H1 (cell line): ENCODE results near the gene GNG13. TPM values are rescaled to one million over a fixed set of nuclear protein-coding genes. Genes with fewer than 3 reads are reported as not detected.
A peak's percentile ranks its signal among the peaks of the same experiment; 100 is the strongest.

Experiments used
- CTCF ChIA-PET: fragments of 300-600 bp; sonication (Branson Sonifier 250); formaldehyde crosslinking; loops from one replicate; lab custom pipeline; 2021; ENCODE audit not compliant: partially characterized antibody; lab: Charles Lee
- POLR2A ChIA-PET: fragments of 300-600 bp; sonication (Branson Sonifier 250); formaldehyde crosslinking; loops from one replicate; lab custom pipeline; 2021; ENCODE audit warnings: inconsistent platforms; ENCODE audit not compliant: partially characterized antibody; lab: Charles Lee
- DNase-seq, 2 experiments: peaks; one replicate each; pipeline versions ENCODE4 v3.0.0 to v3.0.0-alpha.2; 2010 to 2022; ENCODE audit warnings: low spot score in 2 of 2, low read depth in 1 of 2, mixed read lengths in 1 of 2
- FAIRE-seq: peaks from 2 replicates; lab custom pipeline; 2011; peaks lifted over from hg19 to GRCh38; lab: Jason Lieb, UNC
- H2AFZ ChIP-seq: 2 replicates; pipeline ENCODE4 v1.8.1; 2012; ENCODE audit warnings: low read length, inconsistent platforms
- H2AK5ac ChIP-seq: 2 replicates; pipeline ENCODE4 v1.6.1; 2013; ENCODE audit warnings: low read depth, low read length
- H2BK120ac ChIP-seq: replicated peaks from 2 replicates; pipeline ENCODE3; 2013; ENCODE audit warnings: low read depth, low read length, inconsistent platforms
- H2BK12ac ChIP-seq: 2 replicates; pipeline ENCODE4 v1.6.1; 2013; ENCODE audit warnings: low read depth, low read length
- H2BK15ac ChIP-seq: 2 replicates; pipeline ENCODE4 v1.6.1; 2013; ENCODE audit warnings: low read length
- H2BK20ac ChIP-seq: 2 replicates; pipeline ENCODE4 v1.6.1; 2013; ENCODE audit warnings: low read length
- H2BK5ac ChIP-seq: 2 replicates; pipeline ENCODE4 v1.6.1; 2013; ENCODE audit warnings: low read depth, low read length
- H3K14ac ChIP-seq: 2 replicates; pipeline ENCODE4 v1.6.1; 2013; ENCODE audit warnings: inconsistent platforms; ENCODE audit not compliant: insufficient read length
- H3K18ac ChIP-seq: 2 replicates; pipeline ENCODE4 v1.6.1; 2013; ENCODE audit warnings: low read length; ENCODE audit errors: extremely low read depth
- H3K23ac ChIP-seq: 2 replicates; pipeline ENCODE4 v1.6.1; 2013; ENCODE audit warnings: inconsistent platforms; ENCODE audit not compliant: insufficient read length
- H3K23me2 ChIP-seq: 2 replicates; pipeline ENCODE4 v1.6.1; 2013; ENCODE audit warnings: low read depth, low read length
- H3K27ac ChIP-seq: 2 replicates; pipeline ENCODE4 v1.6.1; 2011; ENCODE audit warnings: low read depth, low read length, inconsistent platforms
- H3K27me3 ChIP-seq, 4 experiments: replicated peaks in 1 of 4; 1 replicate in 1 of 4; 2 replicates in 3 of 4; pipeline versions ENCODE4 v1.6.1 to v1.8.1; 2011 to 2013; ENCODE audit warnings: low read length in 3 of 4, mild to moderate bottlenecking in 3 of 4, inconsistent platforms in 2 of 4, mixed read lengths in 2 of 4, moderate library complexity in 1 of 4; ENCODE audit not compliant: control insufficient read depth in 3 of 4, insufficient read depth in 3 of 4; ENCODE audit errors: extremely low read depth in 1 of 4
- H3K36me3 ChIP-seq, 4 experiments: 2 replicates each; pipeline versions ENCODE4 v1.6.1 to v1.8.1; 2011 to 2013; ENCODE audit warnings: mild to moderate bottlenecking in 4 of 4, low read length in 3 of 4, moderate library complexity in 2 of 4, control low read depth in 1 of 4, inconsistent platforms in 1 of 4; ENCODE audit not compliant: insufficient read depth in 4 of 4, control insufficient read depth in 2 of 4
- H3K4ac ChIP-seq: replicated peaks from 2 replicates; pipeline ENCODE3; 2013; ENCODE audit warnings: low read length, low read depth, mixed read lengths, inconsistent platforms; ENCODE audit not compliant: insufficient read length
- H3K4me1 ChIP-seq, 4 experiments: replicated peaks in 1 of 4; 1 replicate in 1 of 4; 2 replicates in 3 of 4; pipeline versions ENCODE4 v1.6.1 to v1.8.1; 2011 to 2013; ENCODE audit warnings: low read length in 3 of 4, inconsistent platforms in 2 of 4, mixed read lengths in 1 of 4; ENCODE audit not compliant: insufficient read depth in 4 of 4, control insufficient read depth in 3 of 4
- H3K4me2 ChIP-seq, 2 experiments: 2 replicates each; pipeline versions ENCODE4 v1.6.1 to v1.8.1; 2011 to 2013; ENCODE audit warnings: low read depth in 2 of 2, low read length in 2 of 2, control low read depth in 1 of 2, inconsistent platforms in 1 of 2, mild to moderate bottlenecking in 1 of 2; ENCODE audit not compliant: insufficient read depth in 1 of 2
- H3K4me3 ChIP-seq, 4 experiments: fragments of 200-600, 300-600 bp in 1 of 4; sonication (generic), shearing (Covaris generic), sonication (Bioruptor Twin) in 1 of 4; 2 replicates each; pipeline versions ENCODE4 v1.5.1 to v1.8.1; 2011 to 2016; ENCODE audit warnings: low read length in 4 of 4, low read depth in 3 of 4, control low read depth in 2 of 4, inconsistent platforms in 2 of 4, mild to moderate bottlenecking in 2 of 4, mixed read lengths in 1 of 4, moderate library complexity in 1 of 4; ENCODE audit not compliant: insufficient read depth in 2 of 4; ENCODE audit errors: extremely low read depth in 1 of 4
- H3K56ac ChIP-seq: replicated peaks from 2 replicates; pipeline ENCODE3; 2013; ENCODE audit warnings: low read depth, mild to moderate bottlenecking, mixed read lengths, low read length, inconsistent platforms; ENCODE audit not compliant: insufficient read length
- H3K79me1 ChIP-seq: 2 replicates; pipeline ENCODE4 v1.6.1; 2013; ENCODE audit warnings: low read depth, low read length, control low read depth
- H3K79me2 ChIP-seq, 2 experiments: 2 replicates each; pipeline versions ENCODE4 v1.6.1 to v1.8.1; 2012 to 2013; ENCODE audit warnings: low read length in 2 of 2, mild to moderate bottlenecking in 2 of 2, inconsistent platforms in 1 of 2; ENCODE audit not compliant: insufficient read depth in 2 of 2, control insufficient read depth in 1 of 2
- H3K9ac ChIP-seq, 4 experiments: replicated peaks in 1 of 4; 1 replicate in 1 of 4; 2 replicates in 3 of 4; pipeline versions ENCODE4 v1.6.1 to v1.8.1; 2011 to 2013; ENCODE audit warnings: low read depth in 3 of 4, low read length in 3 of 4, control low read depth in 2 of 4, mild to moderate bottlenecking in 2 of 4, moderate library complexity in 2 of 4, inconsistent platforms in 1 of 4; ENCODE audit errors: extremely low read depth in 1 of 4
- H3K9me3 ChIP-seq, 2 experiments: 2 replicates each; pipeline versions ENCODE4 v1.6.1 to v1.8.1; 2012 to 2013; ENCODE audit warnings: mild to moderate bottlenecking in 2 of 2, moderate library complexity in 2 of 2, control low read depth in 1 of 2, inconsistent platforms in 1 of 2, low read depth in 1 of 2, low read length in 1 of 2, mixed read lengths in 1 of 2; ENCODE audit not compliant: insufficient read depth in 2 of 2
- H4K20me1 ChIP-seq, 2 experiments: replicated peaks in 1 of 2; 2 replicates each; pipeline versions ENCODE3 to v1.8.1; 2011 to 2013; ENCODE audit warnings: inconsistent platforms in 2 of 2, low read length in 2 of 2, mild to moderate bottlenecking in 1 of 2; ENCODE audit not compliant: insufficient read depth in 2 of 2, control insufficient read depth in 1 of 2
- H4K5ac ChIP-seq: 2 replicates; pipeline ENCODE4 v1.6.1; 2013; ENCODE audit warnings: low read length, low read depth, mixed read lengths, inconsistent platforms; ENCODE audit not compliant: insufficient read length
- H4K8ac ChIP-seq: 2 replicates; pipeline ENCODE4 v1.8.0; 2013; ENCODE audit warnings: mild to moderate bottlenecking, moderate library complexity, low read length, inconsistent platforms; ENCODE audit not compliant: insufficient read depth; ENCODE audit errors: extremely low read depth
- H4K91ac ChIP-seq: replicated peaks from 2 replicates; pipeline ENCODE3; 2013; ENCODE audit warnings: low read length, mixed read lengths, inconsistent platforms; ENCODE audit not compliant: insufficient read length
- EGR1 ChIP-seq: IDR thresholded peaks from 2 replicates; pipeline ENCODE4 v1.6.1; 2011; ENCODE audit warnings: low read depth, low read length, borderline replicate concordance
- FOSL1 ChIP-seq: IDR thresholded peaks from 2 replicates; pipeline ENCODE4 v1.6.1; 2011; ENCODE audit warnings: mild to moderate bottlenecking, low read depth, low read length, moderate library complexity; ENCODE audit not compliant: insufficient read depth
- HDAC2 ChIP-seq, 2 experiments: fragments of 300-600 bp in 1 of 2; sonication (generic) in 1 of 2; IDR thresholded peaks; 2 replicates each; pipeline ENCODE4 v1.6.1; 2011 to 2012; ENCODE audit warnings: low read depth in 2 of 2, low read length in 2 of 2, mild to moderate bottlenecking in 2 of 2, moderate library complexity in 2 of 2, borderline replicate concordance in 1 of 2, inconsistent platforms in 1 of 2
- SAP30 ChIP-seq: fragments of 300-600 bp; sonication (generic); IDR thresholded peaks from 2 replicates; pipeline ENCODE4 v1.7.1; 2012; ENCODE audit warnings: low read length, moderate library complexity, mild to moderate bottlenecking, inconsistent platforms; ENCODE audit not compliant: insufficient read depth, insufficient replicate concordance
- SIRT6 ChIP-seq: IDR thresholded peaks from one replicate; pipeline ENCODE4 v1.7.1; 2012; ENCODE audit warnings: low read length, inconsistent platforms
- SP2 ChIP-seq: IDR thresholded peaks from 2 replicates; pipeline ENCODE4 v1.6.1; 2012; ENCODE audit warnings: mild to moderate bottlenecking, low read length, inconsistent platforms
- WGBS, 2 experiments: shearing (Covaris generic) in 1 of 2; methylation state at CpG; one replicate each; pipeline versions ENCODE4 v1.1.6 to v1.1.7; 2013 to 2015; ENCODE audit warnings: low lambda C conversion rate in 2 of 2, mixed read lengths in 2 of 2, inconsistent platforms in 1 of 2, low coverage in 1 of 2, missing lambda C conversion rate in 1 of 2; ENCODE audit not compliant: insufficient replicate concordance in 2 of 2, insufficient coverage in 1 of 2, insufficient read length in 1 of 2; ENCODE audit errors: extremely low coverage in 1 of 2, missing lambda C conversion rate in 1 of 2; 5-methylcytosine and 5-hydroxymethylcytosine counted together
- polyA plus RNA-seq, 7 experiments: library from polyadenylated mRNA; depleted of rRNA in 3 of 7; stranded (reverse) in 5 of 7; unstranded in 2 of 7; fragments of >200 nt in 5 of 7; fragments of 200-250 nt in 2 of 7; gene quantifications; 1 replicate in 5 of 7; 2 replicates in 1 of 7; 4 replicates in 1 of 7; pipeline versions ENCODE4 v1.2.1 to v1.2.3, GENCODE V29; 2011 to 2013; ENCODE audit warnings: missing spikeins in 2 of 7, mixed read lengths in 2 of 7
- total RNA-seq: library from RNA; stranded (reverse); fragmentation: NEBNext Ultra II Directional; extraction: Animal tissue kit (Norgen Biotek cat#: 25700); gene quantifications from 2 replicates; pipeline ENCODE4 v1.2.1, GENCODE V29; 2021

Gene GNG13
- total and polyA plus RNA-seq, 2 of the 8 experiments (the other 6 are each of a cell fraction or from before 2014, with no cell fraction given) = not detected

GRCh38 chr16:842711-843560, 42.4 kb upstream of the GNG13 start:
- H2BK12ac ChIP-seq = no peak overlapping the region
- no peak overlapping the region for H3K4me2 ChIP-seq
- H3K18ac ChIP-seq = no peak overlapping the region
- DNase-seq (no peak), FAIRE-seq (no peak)
- peak overlapping the region; percentile 71 for H4K8ac ChIP-seq
- H3K36me3 ChIP-seq = no peaks in the 10 kb centered on the region
- H3K9me3 ChIP-seq = peaks cover 5 to 63% of the 10 kb centered on the region in 2 experiments; a peak in 3 of 4 replicates
- no peak overlapping the region for H3K27ac ChIP-seq
- H3K23ac ChIP-seq = no peak overlapping the region
- H2BK15ac ChIP-seq = no peak overlapping the region
- no peak overlapping the region for H3K4me3 ChIP-seq
- H3K23me2 ChIP-seq = no peaks in the 10 kb centered on the region
- H2BK20ac ChIP-seq = no peak overlapping the region
- no peak overlapping the region for H3K9ac ChIP-seq
- WGBS, 2 experiments = 82% methylated on average over 29 of the region's 33 CpGs; no CpG with 5 or more reads in 1 of the 2 experiments
- H2AK5ac ChIP-seq = no peak overlapping the region
- H2BK5ac ChIP-seq = no peak overlapping the region
- H3K27me3 ChIP-seq = no peaks in the 10 kb centered on the region
- no peak overlapping the region for H3K56ac ChIP-seq
- no peak overlapping the region for H2AFZ ChIP-seq
- no peaks in the 10 kb centered on the region for H4K20me1 ChIP-seq
- ChIA-PET CTCF (no interaction called here), POLR2A (no interaction called here)
- H4K5ac ChIP-seq = no peak overlapping the region
- H3K4ac ChIP-seq = no peak overlapping the region
- H3K4me1 ChIP-seq = no peaks in the 10 kb centered on the region; a peak in 1 of 7 replicates
- no peak overlapping the region for H2BK120ac ChIP-seq
- H4K91ac ChIP-seq = no peak overlapping the region
- no peaks in the 10 kb centered on the region for H3K79me1 ChIP-seq
- no peaks in the 10 kb centered on the region for H3K79me2 ChIP-seq
- no peak overlapping the region for H3K14ac ChIP-seq
- no peak for TF ChIP-seq FOSL1
- TF ChIP-seq SIRT6 = no peak
- TF ChIP-seq EGR1 = no peak
- no peak for TF ChIP-seq SP2
- TF ChIP-seq HDAC2 (IDR thresholded peaks at IDR 0.05; ENCODE audit: borderline replicate concordance in 1 of 2, low read depth in 2 of 2, low read length in 2 of 2) = no peak
- TF ChIP-seq SAP30 = no peak
